ENCODE measurements around the gene RGL3. TPM values are rescaled to one million over a fixed set of nuclear protein-coding genes. Genes with fewer than 3 reads are reported as not detected.

Gene RGL3
- total RNA-seq, 2 experiments from 2014 or later = not detected

DNA sequence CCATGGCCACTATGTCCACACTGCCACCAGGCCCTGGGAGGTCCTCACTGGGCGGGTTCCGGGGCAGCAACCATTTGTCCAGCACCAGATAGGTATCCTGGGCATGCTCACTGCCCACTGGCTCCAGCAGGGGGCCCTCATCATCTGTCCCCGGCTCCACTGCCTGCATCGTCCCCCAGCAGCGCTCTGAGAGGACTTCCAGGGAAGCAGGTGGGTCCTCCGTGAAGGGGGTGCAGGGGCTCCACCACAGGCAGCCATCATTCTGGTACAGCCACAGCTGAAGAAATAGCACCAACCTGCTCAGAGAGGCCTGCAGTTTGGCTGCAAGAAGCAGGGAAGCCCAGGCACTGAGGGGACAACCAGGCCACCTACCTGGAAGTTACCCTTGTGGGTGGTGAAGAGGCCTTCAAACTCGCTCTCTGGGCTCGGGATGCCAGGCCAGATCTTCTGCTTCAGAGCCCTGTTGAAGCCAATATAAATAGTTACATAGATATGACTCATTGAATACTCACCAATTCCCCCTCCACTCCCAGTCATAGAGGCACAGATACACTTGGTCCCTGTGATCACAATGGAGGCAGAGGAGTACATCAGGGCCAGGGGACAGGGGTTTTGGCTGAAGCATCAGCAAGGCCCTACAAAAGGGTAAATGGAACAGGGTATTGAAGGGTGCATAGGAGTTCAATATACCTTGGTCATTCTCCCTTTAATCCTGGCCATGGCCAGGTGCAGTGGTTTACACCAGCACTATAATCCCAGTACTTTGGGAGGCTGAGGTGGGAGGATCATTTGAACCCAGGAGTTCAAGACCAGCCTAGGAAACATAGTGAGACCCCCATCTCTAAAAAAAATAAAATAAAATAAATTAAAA lies 40.6 kb downstream of the RGL3 start:
- CTCF ChIA-PET = interaction anchor here (0.8 to 2.1 kb wide), 4 partner anchors 9 to 107 kb away, joined by 3 to 13 read pairs (median 3); no protein-coding TSS in a partner anchor
- Mint-ChIP-seq H3K27ac (peak overlapping the region; percentile 44), H3K4me1 (peaks cover 50% of the 10 kb centered on the region), H3K9me3 (ENCODE audit: low read depth) (no peaks in the 10 kb centered on the region), H3K4me3 (no peak overlapping the region), H3K36me3 (ENCODE audit: low read depth) (peaks cover 13% of the 10 kb centered on the region), H3K27me3 (peaks cover 8% of the 10 kb centered on the region)
- peak; percentile 48 for DNase-seq
- POLR2A ChIA-PET = no interaction called here
- intact Hi-C loops (cut with DNase I, micrococcal nuclease) = loop anchor here in 1 of 2 experiments (10.0 kb wide), 1 partner anchor 1124 kb away; the partner anchor contains the start of gene MRPL4
- no peak for ATAC-seq

DNA sequence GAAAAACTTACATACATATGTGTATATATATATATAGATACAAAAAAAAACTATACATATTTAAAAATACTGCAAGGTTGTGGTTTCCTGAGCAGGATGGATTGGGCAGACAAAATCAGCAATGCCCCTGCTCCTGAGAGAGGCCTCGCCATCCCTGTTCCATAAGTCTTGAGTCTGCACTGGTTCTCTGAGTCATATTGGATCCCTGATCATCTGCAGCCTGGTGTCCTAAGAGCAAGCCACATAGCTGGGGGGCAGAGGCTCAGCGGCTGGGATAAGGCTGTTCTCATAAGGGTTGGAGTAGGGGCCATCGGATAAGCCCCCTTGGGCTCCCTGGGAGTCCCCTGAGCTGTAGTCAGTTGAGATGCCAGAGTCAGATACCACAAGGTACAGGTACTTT lies 41.4 kb downstream of the RGL3 start:
- ATAC-seq (no peak), DNase-seq (no peak)
- Mint-ChIP-seq H3K4me1 (peaks cover 47% of the 10 kb centered on the region), H3K27me3 (peaks cover 5% of the 10 kb centered on the region), H3K4me3 (no peak overlapping the region), H3K9me3 (ENCODE audit: low read depth) (no peaks in the 10 kb centered on the region), H3K36me3 (ENCODE audit: low read depth) (peaks cover 13% of the 10 kb centered on the region), H3K27ac (no peak overlapping the region)
- intact Hi-C loops (cut with DNase I, micrococcal nuclease) = loop anchor here in 1 of 2 experiments (10.0 kb wide), 1 partner anchor 1123 kb away; the partner anchor contains the start of gene MRPL4
- ChIA-PET CTCF (interaction anchor here (0.5 to 2.5 kb wide), 10 partner anchors 8 to 1103 kb away, joined by 3 to 13 read pairs (median 3); partner anchors contain the start of genes CCDC159, ODAD3, PRKCSH and TMEM205), POLR2A (interaction anchor here (1.2 kb wide), 1 partner anchor 57 kb away, joined by 4 read pairs; the partner anchor contains the start of genes ODAD3 and PRKCSH)

DNA sequence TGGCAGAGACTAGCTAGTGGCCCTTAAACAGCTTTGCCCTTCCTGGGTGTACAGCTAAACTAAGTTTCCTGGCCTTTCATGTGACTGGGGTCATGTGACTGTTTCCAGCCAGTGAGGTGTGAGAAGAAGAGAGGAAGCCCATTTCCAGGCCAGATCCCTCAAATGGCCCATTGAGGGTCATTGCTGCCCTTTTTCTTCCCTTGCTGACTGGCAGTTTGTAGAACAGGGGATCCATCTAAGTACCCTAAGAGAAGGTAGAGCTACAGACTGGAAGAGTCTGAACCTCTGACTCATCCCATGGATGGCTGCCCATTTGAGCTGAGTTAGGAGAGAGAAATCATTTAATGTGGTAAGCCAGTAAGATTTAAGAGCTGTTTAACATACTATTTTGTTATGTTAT lies 41.9 kb downstream of the RGL3 start:
- Mint-ChIP-seq H3K27ac (peak overlapping the region; percentile 89), H3K36me3 (ENCODE audit: low read depth) (peaks cover 13% of the 10 kb centered on the region), H3K27me3 (peaks cover 3% of the 10 kb centered on the region), H3K4me1 (peaks cover 42% of the 10 kb centered on the region), H3K9me3 (ENCODE audit: low read depth) (no peaks in the 10 kb centered on the region), H3K4me3 (peak overlapping the region; percentile 15)
- ChIA-PET POLR2A (interaction anchor here (1.2 kb wide), 1 partner anchor 58 kb away, joined by 4 read pairs; the partner anchor contains the start of genes ODAD3 and PRKCSH), CTCF (interaction anchor here (0.5 to 2.5 kb wide), 10 partner anchors 9 to 1104 kb away, joined by 3 to 13 read pairs (median 4); partner anchors contain the start of genes CCDC159, ODAD3, PRKCSH and TMEM205)
- intact Hi-C loops (cut with DNase I, micrococcal nuclease) = loop anchor here in 1 of 2 experiments (10.0 kb wide), 1 partner anchor 1122 kb away; the partner anchor contains the start of gene MRPL4
- ATAC-seq (no peak), DNase-seq (peak; percentile 56)

DNA sequence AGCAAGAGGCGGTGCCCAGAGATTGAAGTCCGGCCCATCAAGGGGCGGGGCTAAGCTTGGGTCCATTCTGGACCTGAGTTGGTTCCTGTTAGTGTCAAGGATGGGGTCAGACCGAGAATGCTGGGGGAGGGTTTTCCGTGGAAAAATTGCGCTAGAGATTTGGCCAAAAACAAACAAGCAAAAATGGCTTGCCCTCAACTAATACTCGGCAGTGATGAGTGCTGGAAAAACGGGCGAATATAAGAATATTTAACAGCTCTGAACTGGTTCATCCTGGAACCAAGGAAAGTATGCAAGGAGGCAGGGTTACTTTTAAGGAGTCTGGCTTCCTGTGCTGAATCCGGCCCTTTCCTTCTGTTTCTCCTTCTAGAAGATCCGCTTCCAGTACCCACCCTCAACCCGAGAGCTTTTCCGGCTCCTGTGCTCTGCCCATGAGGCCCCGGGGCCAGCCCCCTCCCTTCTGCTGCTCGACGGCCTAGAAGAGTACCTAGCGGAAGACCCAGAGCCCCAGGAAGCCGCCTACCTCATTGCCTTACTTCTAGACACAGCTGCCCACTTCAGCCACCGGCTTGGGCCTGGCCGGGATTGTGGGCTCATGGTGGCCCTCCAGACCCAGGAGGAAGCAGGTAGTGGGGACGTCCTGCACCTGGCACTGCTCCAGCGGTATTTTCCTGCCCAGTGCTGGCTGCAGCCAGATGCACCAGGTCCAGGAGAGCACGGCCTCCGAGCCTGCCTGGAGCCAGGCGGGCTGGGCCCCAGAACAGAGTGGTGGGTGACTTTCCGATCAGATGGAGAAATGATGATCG lies 43.8 kb downstream of the RGL3 start:
- POLR2A ChIA-PET = interaction anchor here (0.6 to 1.6 kb wide), 11 partner anchors 25 to 1442 kb away, joined by 3 to 6 read pairs (median 3); partner anchors contain the start of genes ECSIT and RAB3D
- H3K4me3 Mint-ChIP-seq = no peak overlapping the region
- DNase-seq (peak; percentile 89), ATAC-seq (peak; percentile 47)
- CTCF ChIA-PET = interaction anchor here (0.6 to 2.5 kb wide), 11 partner anchors 8 to 521 kb away, joined by 3 to 16 read pairs (median 4); partner anchors contain the start of genes CCDC159, ODAD3, PRKCSH and TMEM205
- no peaks in the 10 kb centered on the region for H3K9me3 Mint-ChIP-seq (ENCODE audit: low read depth)
- H3K4me1 Mint-ChIP-seq = peaks cover 34% of the 10 kb centered on the region
- no peaks in the 10 kb centered on the region for H3K27me3 Mint-ChIP-seq
- intact Hi-C loops (cut with DNase I, micrococcal nuclease) = loop anchor here in 1 of 2 experiments (1.0 to 10.0 kb wide), 9 partner anchors 107 to 1121 kb away; partner anchors contain the start of genes CARM1, ELOF1, MRPL4 and SMARCA4
- H3K27ac Mint-ChIP-seq = no peak overlapping the region
- peaks cover 22% of the 10 kb centered on the region for H3K36me3 Mint-ChIP-seq (ENCODE audit: low read depth)

DNA sequence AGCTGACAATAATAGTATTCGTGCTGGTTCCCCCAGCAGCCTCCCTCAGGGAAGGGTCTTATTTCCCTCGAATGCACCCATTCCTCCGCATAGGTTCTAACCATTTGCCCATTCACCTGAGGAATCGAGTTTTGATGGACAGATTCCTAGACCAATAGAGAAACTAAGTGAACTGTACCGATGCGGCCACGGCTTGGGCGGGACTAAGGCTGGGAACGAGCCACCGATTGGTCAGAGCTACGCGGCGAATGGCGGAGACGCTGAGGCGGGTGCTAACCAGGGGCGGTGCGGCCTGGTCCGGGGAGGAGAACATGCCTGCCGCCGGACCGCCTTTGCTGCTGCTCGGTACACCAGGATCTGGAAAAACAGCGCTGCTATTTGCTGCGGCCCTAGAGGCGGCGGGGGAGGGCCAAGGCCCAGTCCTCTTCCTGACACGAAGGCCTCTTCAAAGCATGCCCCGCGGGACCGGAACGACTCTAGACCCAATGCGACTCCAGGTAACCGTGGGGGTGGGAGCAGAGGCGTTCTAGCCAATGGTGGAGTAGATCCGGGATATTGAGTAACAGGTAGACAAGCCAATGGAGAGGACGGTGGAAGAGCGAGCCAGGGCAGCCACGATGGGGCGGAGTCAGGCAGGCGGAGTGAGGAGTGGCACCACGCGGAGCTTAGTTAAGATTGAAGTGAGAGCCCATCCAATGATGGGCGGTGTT lies 44.5 kb downstream of the RGL3 start, which contains the start of gene SWSAP1:
TSS of gene SWSAP1 (plus strand) at position 234 of the 710 bp plus-strand sequence. CDS start at position 249, 15 bp downstream.
- ChIA-PET CTCF (interaction anchor here (0.7 to 2.4 kb wide), 10 partner anchors 9 to 286 kb away, joined by 3 to 16 read pairs (median 4); partner anchors contain the start of genes ODAD3 and PRKCSH), POLR2A (interaction anchor here (0.6 to 1.6 kb wide), 12 partner anchors 24 to 1441 kb away, joined by 3 to 7 read pairs (median 4); partner anchors contain the start of genes CCDC159, ECSIT, RAB3D and TMEM205)
- Mint-ChIP-seq H3K27ac (no peak within 1 kb of the TSS), H3K9me3 (ENCODE audit: low read depth) (no peaks in the 10 kb centered on the region), H3K36me3 (ENCODE audit: low read depth) (peaks cover 20% of the 10 kb centered on the region), H3K4me1 (peaks cover 28% of the 10 kb centered on the region), H3K27me3 (no peaks in the 10 kb centered on the region), H3K4me3 (no peak within 1 kb of the TSS)
- intact Hi-C loops (cut with DNase I, micrococcal nuclease) = loop anchor here (1.0 to 10.0 kb wide), 15 partner anchors 19 to 1120 kb away; partner anchors contain the start of genes CCDC159 (in 2 of the 2), ODAD3 (in 2 of the 2), PRKCSH (in 2 of the 2) and TMEM205 (in 2 of the 2)
- peak; percentile 98 for DNase-seq
- ATAC-seq = peak; percentile 92

DNA sequence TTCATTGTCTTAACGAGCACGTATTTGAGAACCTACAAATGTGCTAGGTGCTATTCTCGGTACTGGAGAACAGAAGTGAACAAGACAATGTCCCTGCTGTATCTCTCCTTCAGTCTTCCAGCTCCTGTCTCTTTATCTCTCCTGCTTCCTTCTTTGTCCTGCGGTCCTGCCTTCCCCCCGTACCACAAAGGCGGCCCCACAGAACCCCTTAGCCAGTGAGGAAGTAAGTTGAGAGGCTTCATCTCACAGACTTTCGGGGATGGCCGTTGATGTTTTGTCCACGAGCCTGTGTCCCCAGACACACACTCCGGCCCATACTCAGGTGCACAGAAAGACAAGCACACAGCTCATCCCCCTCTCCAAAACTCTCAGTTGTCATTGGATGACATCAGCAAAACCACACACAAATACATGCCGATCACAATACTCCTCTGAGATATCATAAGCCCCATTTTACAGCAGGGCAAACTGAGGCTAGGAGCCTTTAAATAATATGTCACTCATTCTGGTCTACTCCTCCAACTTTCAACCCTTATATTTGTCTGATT lies 45.2 kb downstream of the RGL3 start:
- no peaks in the 10 kb centered on the region for H3K9me3 Mint-ChIP-seq (ENCODE audit: low read depth)
- intact Hi-C loops (cut with DNase I, micrococcal nuclease) = loop anchor here (1.0 to 10.0 kb wide), 11 partner anchors 19 to 1119 kb away; partner anchors contain the start of genes CCDC159 (in 2 of the 2), ODAD3 (in 2 of the 2), PRKCSH (in 2 of the 2) and TMEM205 (in 2 of the 2)
- ChIA-PET CTCF (interaction anchor here (0.9 to 2.3 kb wide), 4 partner anchors 9 to 109 kb away, joined by 3 to 16 read pairs (median 4); no protein-coding TSS in a partner anchor), POLR2A (interaction anchor here (0.6 to 1.4 kb wide), 4 partner anchors 28 to 419 kb away, joined by 4 to 7 read pairs (median 4); partner anchors contain the start of genes CCDC159 and TMEM205)
- H3K36me3 Mint-ChIP-seq (ENCODE audit: low read depth) = peaks cover 22% of the 10 kb centered on the region
- ATAC-seq = no peak
- no peak overlapping the region for H3K4me3 Mint-ChIP-seq
- H3K27me3 Mint-ChIP-seq = no peaks in the 10 kb centered on the region
- no peak overlapping the region for H3K27ac Mint-ChIP-seq
- no peak for DNase-seq
- peaks cover 25% of the 10 kb centered on the region for H3K4me1 Mint-ChIP-seq

DNA sequence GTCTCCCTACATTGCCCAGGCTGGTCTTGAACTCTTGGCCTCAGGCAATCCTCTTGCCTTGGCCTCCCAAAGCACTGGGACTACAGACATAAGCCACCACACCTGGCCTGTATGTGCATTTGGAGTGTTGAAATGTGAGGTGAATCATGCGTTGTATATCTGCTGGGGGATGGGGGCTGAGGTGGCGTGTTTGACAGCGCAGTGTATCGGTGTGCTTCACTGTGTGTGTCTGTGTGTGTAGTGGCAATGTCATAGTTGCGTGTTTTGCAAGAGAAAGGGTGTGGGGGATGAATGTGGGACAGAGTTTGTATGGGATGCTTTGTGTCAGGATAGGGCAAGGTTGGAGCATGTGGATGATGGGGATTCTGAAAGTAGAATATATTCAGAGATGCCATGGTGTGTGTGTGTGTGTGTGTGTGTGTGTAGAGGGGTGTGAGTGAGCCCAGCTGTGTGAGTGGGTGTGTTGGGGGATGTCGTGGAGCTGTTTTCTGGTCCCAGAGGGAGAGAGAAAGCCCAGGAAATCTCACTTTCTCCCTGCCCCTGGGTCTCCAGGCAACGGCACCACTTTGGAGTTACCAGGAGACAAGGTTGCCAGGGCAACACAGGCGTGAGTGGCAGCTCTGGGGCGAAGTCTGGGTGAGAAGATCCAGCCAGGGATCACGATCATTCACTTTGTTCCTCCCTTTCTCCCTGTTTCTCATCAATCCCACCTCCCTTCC lies 45.8 kb downstream of the RGL3 start:
- Mint-ChIP-seq H3K4me3 (no peak overlapping the region), H3K27me3 (no peaks in the 10 kb centered on the region), H3K27ac (no peak overlapping the region), H3K36me3 (ENCODE audit: low read depth) (peaks cover 24% of the 10 kb centered on the region), H3K9me3 (ENCODE audit: low read depth) (no peaks in the 10 kb centered on the region), H3K4me1 (peaks cover 20% of the 10 kb centered on the region)
- intact Hi-C loops (cut with DNase I, micrococcal nuclease) = loop anchor here in 1 of 2 experiments (10.0 kb wide), 1 partner anchor 1119 kb away; the partner anchor contains the start of gene MRPL4
- ChIA-PET CTCF (interaction anchor here (0.6 to 2.3 kb wide), 6 partner anchors 15 to 110 kb away, joined by 3 to 16 read pairs (median 4); partner anchors contain the start of genes CCDC159 and TMEM205), POLR2A (interaction anchor here (0.6 to 1.4 kb wide), 3 partner anchors 27 to 289 kb away, joined by 4 to 8 read pairs (median 4); partner anchors contain the start of genes CCDC159 and TMEM205)
- DNase-seq (no peak), ATAC-seq (no peak)

DNA sequence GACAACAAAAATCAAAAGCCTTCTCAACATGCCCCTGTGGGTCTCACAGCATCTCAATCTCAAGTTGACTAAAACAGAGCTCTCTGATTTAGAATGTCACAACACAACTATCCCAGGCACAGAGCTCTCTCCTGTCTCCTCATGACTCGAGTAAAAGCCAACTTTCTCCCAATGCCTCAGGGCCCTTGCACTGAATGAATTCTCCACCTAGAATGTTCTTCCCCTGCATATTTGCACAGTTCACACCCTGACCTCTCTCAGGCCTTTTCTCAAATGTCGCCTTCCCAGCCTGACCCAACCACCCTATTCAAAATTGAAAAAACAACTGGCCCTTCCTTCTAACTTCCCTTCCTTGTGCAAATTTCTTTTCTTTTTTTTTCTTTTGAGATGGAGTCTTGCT lies 48.4 kb downstream of the RGL3 start:
- ChIA-PET CTCF (interaction anchor here (0.6 kb wide), 1 partner anchor 211 kb away, joined by 3 read pairs; no protein-coding TSS in a partner anchor), POLR2A (no interaction called here)
- DNase-seq (no peak), ATAC-seq (no peak)
- Mint-ChIP-seq H3K9me3 (ENCODE audit: low read depth) (no peaks in the 10 kb centered on the region), H3K36me3 (ENCODE audit: low read depth) (peaks cover 19% of the 10 kb centered on the region), H3K27me3 (no peaks in the 10 kb centered on the region), H3K4me1 (peaks cover 3% of the 10 kb centered on the region), H3K4me3 (no peak overlapping the region), H3K27ac (no peak overlapping the region)
- intact Hi-C loops (cut with DNase I, micrococcal nuclease) = loop anchor here in 1 of 2 experiments (10.0 kb wide), 1 partner anchor 1116 kb away; the partner anchor contains the start of gene MRPL4

DNA sequence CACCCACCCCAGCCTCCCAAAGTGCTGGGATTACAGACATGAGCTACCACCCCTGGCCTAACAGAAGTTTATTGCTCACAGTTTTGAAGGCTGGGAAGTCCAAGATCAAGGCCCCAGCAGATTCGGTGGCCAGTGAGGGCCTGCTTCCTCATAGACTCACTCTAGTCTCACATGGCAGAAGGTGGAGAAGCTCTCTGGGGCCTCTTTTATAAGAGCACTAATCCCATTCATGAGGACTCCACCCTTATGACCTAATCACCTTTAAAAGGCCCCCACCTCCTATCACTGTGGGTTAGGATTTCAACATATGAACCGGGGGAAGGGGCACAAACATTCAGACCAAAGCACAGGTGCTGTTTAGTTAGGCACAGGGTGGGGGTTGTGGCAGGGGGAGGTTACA lies 51.6 kb downstream of the RGL3 start:
- Mint-ChIP-seq H3K36me3 (ENCODE audit: low read depth) (peaks cover 19% of the 10 kb centered on the region), H3K9me3 (ENCODE audit: low read depth) (no peaks in the 10 kb centered on the region), H3K27me3 (no peaks in the 10 kb centered on the region), H3K4me1 (no peaks in the 10 kb centered on the region), H3K4me3 (no peak overlapping the region), H3K27ac (no peak overlapping the region)
- intact Hi-C loops (cut with DNase I, micrococcal nuclease) = no loop called here
- POLR2A ChIA-PET = no interaction called here
- ATAC-seq = no peak
- CTCF ChIA-PET = interaction anchor here (1.4 to 3.0 kb wide), 3 partner anchors 10 to 16 kb away, joined by 3 to 13 read pairs (median 10); no protein-coding TSS in a partner anchor
- no peak for DNase-seq

Data from activated CD4-positive, alpha-beta T cell treated with anti-CD3 and anti-CD28 coated beads for 36 hours (primary cell).